Heart right ventricle (tissue), 16 donors: ENCODE results near the gene AZGP1. TPM values are rescaled to one million over a fixed set of nuclear protein-coding genes. Genes with fewer than 3 reads are reported as not detected.
"Not testable (repeated sequence)": the region's sequence is repeated elsewhere in the genome, so short reads cannot be mapped to it uniquely, and the experiment has no call there.

Experiments
- ATAC-seq, 8 donors: fragments of 200-7000 bp; cut with Tn5 transposase; one replicate each; pipeline ENCODE4 v1.9.1; 2020; ENCODE audit warnings: mild to moderate bottlenecking in 8 of 8, moderate library complexity in 8 of 8, moderate number of reproducible peaks in 1 of 8
- DNase-seq, 2 donors: peaks; one replicate each; pipeline ENCODE4 v3.0.0-alpha.2; 2020
- H3K27ac ChIP-seq, 10 donors: fragments of 200-600 bp; sonication (generic) in 2 of 10; one replicate each; pipeline versions ENCODE4 v1.5.0 to v1.8.0; 2020 to 2022; ENCODE audit warnings: mild to moderate bottlenecking in 3 of 10
- H3K27me3 ChIP-seq, 7 donors: fragments of 200-600 bp; one replicate each; pipeline ENCODE4 v1.8.0; 2021 to 2022; ENCODE audit warnings: mild to moderate bottlenecking in 2 of 7
- H3K36me3 ChIP-seq, 9 donors: fragments of 200-600 bp; sonication (generic) in 1 of 9; one replicate each; pipeline versions ENCODE4 v1.5.0 to v1.8.0; 2020 to 2022; ENCODE audit warnings: mild to moderate bottlenecking in 2 of 9
- H3K4me1 ChIP-seq, 9 donors: fragments of 200-600 bp; sonication (generic) in 1 of 9; one replicate each; pipeline versions ENCODE4 v1.5.0 to v1.8.0; 2020 to 2022; ENCODE audit warnings: mild to moderate bottlenecking in 4 of 9
- H3K4me3 ChIP-seq, 10 donors: fragments of 200-600 bp; sonication (generic) in 2 of 10; one replicate each; pipeline versions ENCODE4 v1.5.0 to v1.8.0; 2020 to 2022; ENCODE audit warnings: mild to moderate bottlenecking in 7 of 10, moderate library complexity in 2 of 10
- H3K9me3 ChIP-seq, 11 donors: fragments of 200-600 bp in 10 of 11; sonication (generic) in 2 of 11; one replicate each; pipeline versions ENCODE4 v1.5.0 to v1.8.0; 2013 to 2022; ENCODE audit warnings: mild to moderate bottlenecking in 2 of 11, control low read depth in 1 of 11, moderate library complexity in 1 of 11
- WGBS, 2 donors: extraction: QIAGEN DNeasy Blood & Tissue Kit; methylation state at CpG; one replicate each; pipeline ENCODE4 v1.1.7; 2013; ENCODE audit warnings: inconsistent platforms in 1 of 2; 5-methylcytosine and 5-hydroxymethylcytosine counted together
- intact Hi-C, 10 donors: fragments of 100-400 bp; cut with DNase I; formaldehyde crosslinking; loops; one replicate each; pipeline versions ENCODE4 v1.11.1 to v1.14.2; 2022
- polyA plus RNA-seq, 2 donors: library from polyadenylated mRNA; stranded (reverse); fragments of 200-250 nt; gene quantifications; one replicate each; pipeline ENCODE4 v1.2.3, GENCODE V29; 2013
- total RNA-seq, 10 donors: library from RNA; stranded (reverse); fragmentation: NEBNext Ultra II Directional in 3 of 10; extraction: Animal tissue kit (Norgen Biotek cat#: 25700) in 3 of 10; gene quantifications; one replicate each; pipeline versions ENCODE4 v1.2.1 to v1.2.4, GENCODE V29; 2021 to 2023
- TF ChIP-seq, protein P1 (sequence below), 9 donors: fragments of 200-600 bp; sonication (generic) in 2 of 9; IDR thresholded peaks; one replicate each; pipeline versions ENCODE4 v1.5.0 to v1.8.0; 2021 to 2022; ENCODE audit warnings: antibody characterized with exemption in 9 of 9, mild to moderate bottlenecking in 5 of 9, moderate library complexity in 1 of 9
- donor health status: Arrhythmogenic right ventricular cardiomyopathy.
- donor health status: ischemic (EF 13 %, LVEDD 7.1; RV severe dilation, severe dysfunction).
- donor health status: healthy with polysubstance abuse.
- donor health status: DM: no; HTN: yes; CAD: no.
- donor health status: DM: no; HTN: no; CAD: no.
- donor health status: ischemic (EF 25% LVEDD 6.9; RV normal size, moderate dysfunction).
- donor health status: ischemic (EF 25% LVEDD 5.7; RV mildly dilated, moderate dysfunction).
- donor health status: healthy.
- donor health status: DM: yes; HTN: yes; CAD: no.
- donor health status: Ischemic cardiomyopathy.
- donor health status: ischemic (EF 35%, LVEDD 5.7; RV mildly dilated, moderate dysfunction).
- donor health status: nonischemic (EF 11% LVEDD 7.7; RV severe dilation, severe dysfunction).
- donor health status: DM: yes; HTN: yes; CAD: no.
- donor health status: PGD.
- donor health status: ischemic (EF 29% LVEDD 5.4; RV normal size, mild dysfunction).
- donor health status: nonischemic (EF 23%, LVEDD 6.1; RV moderate dilation, normal function).

AZGP1 gene
- total and polyA plus RNA-seq, 12 donors = 37.8 to 335 (median 108) TPM

DNA sequence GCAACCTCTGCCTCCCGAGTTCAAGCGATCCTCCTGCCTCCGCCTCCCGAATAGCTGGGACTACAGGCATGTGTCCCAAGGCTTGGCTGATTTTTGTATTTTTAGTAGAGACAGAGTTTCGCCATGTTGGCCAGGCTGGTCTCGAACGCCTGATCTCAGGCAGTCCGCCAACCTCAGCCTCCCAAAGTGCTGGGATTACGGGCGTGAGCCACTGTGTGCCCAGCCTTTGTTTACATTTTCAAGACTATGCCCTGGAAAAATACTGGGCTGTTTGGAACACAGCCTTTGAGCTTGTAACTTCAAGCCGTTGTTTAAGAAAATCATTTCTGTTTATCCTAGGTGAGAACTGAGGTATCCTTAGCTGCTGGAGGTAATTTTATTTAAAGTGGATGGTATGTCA is 41.5 kb upstream of the AZGP1 start:
- TF ChIP-seq, protein P1, sequence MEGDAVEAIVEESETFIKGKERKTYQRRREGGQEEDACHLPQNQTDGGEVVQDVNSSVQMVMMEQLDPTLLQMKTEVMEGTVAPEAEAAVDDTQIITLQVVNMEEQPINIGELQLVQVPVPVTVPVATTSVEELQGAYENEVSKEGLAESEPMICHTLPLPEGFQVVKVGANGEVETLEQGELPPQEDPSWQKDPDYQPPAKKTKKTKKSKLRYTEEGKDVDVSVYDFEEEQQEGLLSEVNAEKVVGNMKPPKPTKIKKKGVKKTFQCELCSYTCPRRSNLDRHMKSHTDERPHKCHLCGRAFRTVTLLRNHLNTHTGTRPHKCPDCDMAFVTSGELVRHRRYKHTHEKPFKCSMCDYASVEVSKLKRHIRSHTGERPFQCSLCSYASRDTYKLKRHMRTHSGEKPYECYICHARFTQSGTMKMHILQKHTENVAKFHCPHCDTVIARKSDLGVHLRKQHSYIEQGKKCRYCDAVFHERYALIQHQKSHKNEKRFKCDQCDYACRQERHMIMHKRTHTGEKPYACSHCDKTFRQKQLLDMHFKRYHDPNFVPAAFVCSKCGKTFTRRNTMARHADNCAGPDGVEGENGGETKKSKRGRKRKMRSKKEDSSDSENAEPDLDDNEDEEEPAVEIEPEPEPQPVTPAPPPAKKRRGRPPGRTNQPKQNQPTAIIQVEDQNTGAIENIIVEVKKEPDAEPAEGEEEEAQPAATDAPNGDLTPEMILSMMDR (IDR thresholded peaks at IDR 0.05) = no peak
- no peaks in the 10 kb centered on the region for H3K9me3 ChIP-seq
- peak overlapping the region in 4 of 10 donors; percentile 96 to 100 (median 98) for H3K4me3 ChIP-seq
- WGBS, 2 donors = 84 to 85% methylated on average over 11 of the region's 11 CpGs
- peaks cover 0 to 56% (median 34%) of the 10 kb centered on the region in 9 donors for H3K4me1 ChIP-seq
- H3K27ac ChIP-seq = no peak overlapping the region
- peaks cover 0 to 28% (median 4%) of the 10 kb centered on the region in 9 donors for H3K36me3 ChIP-seq
- ATAC-seq (no peak), DNase-seq (no peak)
- H3K27me3 ChIP-seq = no peaks in the 10 kb centered on the region
- intact Hi-C loops = loop anchor here in 1 of 10 donors (5.0 kb wide), 1 partner anchor 35 kb away; no protein-coding TSS in a partner anchor

DNA sequence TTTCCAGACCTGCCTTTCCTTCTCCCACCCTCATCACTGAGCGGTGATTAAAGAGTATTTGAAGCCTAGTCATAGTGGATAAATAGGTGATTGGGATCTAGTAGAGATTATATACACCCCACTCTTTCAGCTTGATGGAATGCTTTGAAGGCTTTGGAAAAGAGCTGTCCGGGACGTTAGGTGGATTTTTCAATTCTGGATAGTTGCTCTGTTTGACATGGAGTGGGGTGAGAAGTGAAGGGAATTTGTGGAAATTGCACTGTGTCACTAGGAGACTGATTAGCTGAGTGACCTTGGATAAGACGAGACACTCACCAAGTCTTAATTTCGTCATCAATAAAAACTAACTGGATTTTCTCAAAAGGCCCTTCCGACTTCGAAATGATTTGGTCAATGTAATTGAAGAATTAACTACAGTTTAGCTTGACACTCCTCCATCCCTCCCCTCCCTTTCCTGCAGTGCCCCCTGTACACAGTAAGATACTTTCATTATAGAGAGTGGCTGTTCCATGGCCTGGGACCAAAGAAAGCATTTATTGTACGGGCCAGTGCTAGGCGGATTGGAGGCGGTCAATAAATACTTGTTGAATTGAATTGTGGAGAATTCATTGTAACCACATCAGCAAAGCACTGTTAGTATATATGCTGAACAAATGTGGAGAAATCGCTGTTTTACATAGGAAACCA is 40.5 kb upstream of the AZGP1 start:
- peak in 2 of 8 donors; percentile 4 to 32 for ATAC-seq
- peaks cover 0 to 50% (median 34%) of the 10 kb centered on the region in 9 donors for H3K4me1 ChIP-seq
- peaks cover 0 to 18% (median 0%) of the 10 kb centered on the region in 9 donors for H3K36me3 ChIP-seq
- DNase-seq = no peak
- TF ChIP-seq, protein P1 (IDR thresholded peaks at IDR 0.05) = no peak
- no peaks in the 10 kb centered on the region for H3K27me3 ChIP-seq
- H3K4me3 ChIP-seq = peak overlapping the region; percentile 90 to 100 (median 99)
- intact Hi-C loops = loop anchor here in 1 of 10 donors (5.0 kb wide), 1 partner anchor 36 kb away; no protein-coding TSS in a partner anchor
- H3K9me3 ChIP-seq = no peaks in the 10 kb centered on the region
- WGBS, 2 donors = 20 to 30% methylated on average over 11 of the region's 11 CpGs
- peak overlapping the region in 9 of 10 donors; percentile 82 to 100 (median 99) for H3K27ac ChIP-seq

DNA sequence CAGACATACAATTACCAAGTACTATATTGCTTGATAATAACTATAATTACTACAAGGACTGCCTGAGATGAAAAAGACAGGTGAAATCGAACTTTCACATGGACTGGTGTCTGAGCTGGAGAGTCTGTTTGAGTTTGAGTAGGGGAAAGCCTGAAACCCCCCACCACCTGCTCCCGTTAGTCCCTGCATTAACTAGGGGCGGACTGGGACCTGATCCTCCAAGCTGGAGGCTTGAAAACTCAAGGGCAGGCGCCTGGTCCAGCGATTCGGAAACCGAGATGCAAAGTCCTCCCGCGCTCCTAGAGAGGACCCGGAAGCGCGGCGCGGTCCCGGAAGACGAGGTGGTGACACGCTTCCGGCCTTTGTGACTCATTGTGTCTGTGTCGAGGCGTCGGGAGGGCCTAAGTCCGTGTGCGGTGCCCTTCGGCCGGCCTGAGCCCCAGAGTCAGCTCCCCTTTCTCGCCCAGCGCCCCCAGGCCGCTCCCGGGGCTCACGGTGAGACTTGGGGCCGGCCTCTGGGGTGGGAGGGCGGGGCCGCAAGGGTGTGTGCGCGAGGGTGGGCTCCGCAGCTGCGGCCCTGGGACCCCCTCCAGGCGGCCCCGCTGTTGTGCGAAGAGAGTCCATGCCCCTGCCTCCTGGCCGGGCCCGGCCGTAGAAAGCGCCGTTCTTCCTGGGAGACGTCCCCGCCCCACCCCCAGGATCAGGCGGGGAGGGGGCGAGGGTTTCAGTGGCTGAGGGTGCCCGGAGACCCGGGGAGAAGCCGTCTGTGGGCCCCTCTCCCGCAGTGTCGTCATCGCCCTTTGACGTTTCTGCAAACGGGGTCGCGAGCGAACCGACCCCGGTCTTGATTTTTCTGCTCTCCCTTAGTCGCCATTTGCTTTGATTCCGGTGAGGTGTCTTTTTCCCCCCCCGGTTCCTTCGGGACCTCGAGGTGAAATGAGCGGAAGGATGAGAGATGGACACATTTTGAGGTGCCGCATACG is 39.7 kb upstream of the AZGP1 start, which contains the start of gene ZKSCAN1:
ZKSCAN1 (plus strand) TSS at position 365 of the 983 bp plus-strand sequence. CDS start 7,911 bp downstream, outside the sequence.
- intact Hi-C loops = loop anchor here in 1 of 10 donors (5.0 kb wide), 1 partner anchor 37 kb away; no protein-coding TSS in a partner anchor
- TF ChIP-seq, protein P1 (IDR thresholded peaks at IDR 0.05) = peak in 1 of 9 donors; percentile 8
- H3K4me3 ChIP-seq = peak within 1 kb of the TSS; percentile 90 to 100 (median 99)
- peak within 1 kb of the TSS; percentile 82 to 100 (median 99) for H3K27ac ChIP-seq
- H3K9me3 ChIP-seq = no peaks in the 10 kb centered on the region
- 2% methylated on average over 69 to 70 of the region's 70 CpGs for WGBS, 2 donors
- peaks cover 0 to 18% (median 0%) of the 10 kb centered on the region in 9 donors for H3K36me3 ChIP-seq
- no peaks in the 10 kb centered on the region for H3K27me3 ChIP-seq
- ATAC-seq (peak; percentile 98 to 99 (median 99)), DNase-seq (peak; percentile 85 to 89)
- H3K4me1 ChIP-seq = peaks cover 0 to 42% (median 34%) of the 10 kb centered on the region in 9 donors

DNA sequence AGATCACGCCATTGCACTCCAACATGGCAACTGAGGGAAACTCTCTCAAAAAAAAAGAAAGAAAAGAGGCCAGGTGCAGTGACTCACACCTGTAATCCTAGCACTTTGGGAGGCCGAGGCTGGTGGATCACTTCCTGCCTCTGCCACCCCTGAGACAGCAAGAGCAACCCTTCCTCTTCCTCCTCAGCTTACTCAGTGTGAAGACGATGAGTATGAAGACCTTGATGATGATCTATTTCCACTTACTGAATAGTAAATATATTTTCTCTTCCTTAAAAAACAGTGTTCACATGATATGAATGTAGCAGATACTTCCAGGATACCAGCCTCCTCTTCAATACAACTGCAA is 37.5 kb upstream of the AZGP1 start:
- whole genome bisulfite sequencing, 2 donors = 73 to 87% methylated on average over 3 of the region's 3 CpGs
- H3K36me3 ChIP-seq = peaks cover 0 to 4% (median 0%) of the 10 kb centered on the region in 9 donors
- TF ChIP-seq, protein P1 (IDR thresholded peaks at IDR 0.05) = no peak
- H3K4me1 ChIP-seq = peaks cover 0 to 27% (median 23%) of the 10 kb centered on the region in 9 donors
- intact Hi-C loops = loop anchor here in 1 of 10 donors (2.0 kb wide), 1 partner anchor 45 kb away; no protein-coding TSS in a partner anchor
- ATAC-seq = no peak
- H3K9me3 ChIP-seq = no peaks in the 10 kb centered on the region
- no peaks in the 10 kb centered on the region for H3K27me3 ChIP-seq
- no peak for DNase-seq
- no peak overlapping the region for H3K4me3 ChIP-seq
- no peak overlapping the region for H3K27ac ChIP-seq

DNA sequence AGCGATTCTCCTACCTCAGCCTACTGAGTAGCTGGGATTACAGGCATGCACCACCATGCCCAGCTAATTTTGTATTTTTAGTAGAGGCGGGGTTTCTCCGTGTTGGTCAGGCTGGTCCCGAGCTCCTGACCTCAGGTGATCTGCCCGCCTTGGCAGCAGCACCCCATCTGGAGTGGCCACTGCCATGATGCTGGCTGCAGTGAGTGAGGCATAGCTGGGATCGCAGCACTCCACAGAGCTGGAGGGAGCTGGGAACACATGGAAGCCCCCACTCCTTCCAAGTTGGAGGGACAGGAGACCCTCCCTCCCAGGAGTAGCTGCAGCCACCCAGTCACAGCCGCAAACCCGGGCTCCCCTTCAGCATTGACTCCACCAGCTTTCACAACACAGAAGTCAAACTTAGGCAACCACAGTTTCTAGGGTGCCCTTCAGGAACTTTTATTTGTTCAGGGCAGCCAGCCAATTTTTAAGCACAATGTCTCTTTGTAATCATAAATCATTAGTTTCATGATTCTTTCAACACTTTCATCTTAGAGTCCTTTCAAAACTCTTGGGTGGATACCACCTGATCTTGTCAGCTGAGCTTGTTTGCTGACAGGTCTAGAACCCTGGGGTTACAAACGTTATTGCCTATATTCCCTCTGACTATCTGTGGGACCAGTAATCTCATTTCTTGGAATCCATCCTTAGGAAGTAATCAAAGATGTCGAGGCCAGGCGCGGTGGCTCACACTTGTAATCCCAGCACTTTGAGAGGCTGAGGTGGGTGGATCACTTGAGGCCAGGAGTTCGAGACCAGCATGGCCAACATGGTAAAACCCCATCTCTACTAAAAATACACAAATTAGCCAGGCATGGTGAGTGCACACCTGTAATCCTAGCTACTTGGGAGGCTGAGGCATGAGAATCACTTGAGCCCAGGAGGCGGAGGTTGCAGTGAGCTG is 36.8 kb upstream of the AZGP1 start:
- H3K4me1 ChIP-seq = peaks cover 0 to 26% (median 20%) of the 10 kb centered on the region in 9 donors
- not testable (repeated sequence) for H3K36me3 ChIP-seq, H3K4me3 ChIP-seq, DNase-seq, H3K27ac ChIP-seq, H3K9me3 ChIP-seq, ATAC-seq, H3K27me3 ChIP-seq
- intact Hi-C loops = loop anchor here in 1 of 10 donors (2.0 kb wide), 1 partner anchor 46 kb away; no protein-coding TSS in a partner anchor
- 74 to 79% methylated on average over 14 of the region's 14 CpGs for WGBS, 2 donors
